HepG2 (cell line): Measurements from ENCODE around the gene TAS1R3. TPM values are rescaled to one million over a fixed set of nuclear protein-coding genes. Genes with fewer than 3 reads are reported as not detected.

Experiments used
- ELF4 ChIP-seq: sonication (generic); formaldehyde crosslinking; IDR thresholded peaks from 2 replicates; pipeline ENCODE4 v1.5.0; 2020; ENCODE audit warnings: missing genetic modification reagents, mild to moderate bottlenecking, moderate library complexity, borderline replicate concordance
- GTF3A ChIP-seq: sonication (generic); formaldehyde crosslinking; conservative IDR thresholded peaks from 2 replicates; pipeline ENCODE4 v1.4.0; 2020; ENCODE audit warnings: mild to moderate bottlenecking, missing genetic modification reagents
- KLF11 ChIP-seq: IDR thresholded peaks from 2 replicates; pipeline ENCODE4 v1.6.1; 2016; ENCODE audit warnings: missing compliant biosample characterization
- MED8 ChIP-seq: sonication (generic); formaldehyde crosslinking; IDR thresholded peaks from 2 replicates; pipeline ENCODE4 v1.8.1; 2023; ENCODE audit warnings: mild to moderate bottlenecking, missing genetic modification reagents; ENCODE audit not compliant: insufficient replicate concordance
- MXI1 ChIP-seq: IDR thresholded peaks from 3 replicates; pipeline ENCODE4 v1.6.1; 2012; ENCODE audit warnings: low read depth, low read length, inconsistent platforms, borderline replicate concordance
- TBX2 ChIP-seq: sonication (generic); formaldehyde crosslinking; IDR thresholded peaks from 2 replicates; pipeline ENCODE4 v1.5.0; 2020; ENCODE audit warnings: missing genetic modification reagents, mild to moderate bottlenecking, borderline replicate concordance
- TP53 ChIP-seq: sonication (generic); formaldehyde crosslinking; conservative IDR thresholded peaks from 2 replicates; pipeline ENCODE4 v1.4.0; 2020; ENCODE audit warnings: missing genetic modification reagents
- ZBTB38 ChIP-seq: sonication (generic); formaldehyde crosslinking; IDR thresholded peaks from 2 replicates; pipeline ENCODE4 v1.5.1; 2020; ENCODE audit warnings: mild to moderate bottlenecking, missing genetic modification reagents
- ZNF121 ChIP-seq: sonication (generic); formaldehyde crosslinking; IDR thresholded peaks from 2 replicates; pipeline ENCODE4 v1.5.0; 2020; ENCODE audit warnings: mild to moderate bottlenecking, missing genetic modification reagents
- ZNF230 ChIP-seq: sonication (generic); formaldehyde crosslinking; IDR thresholded peaks from 2 replicates; pipeline ENCODE4 v1.4.0; 2020; ENCODE audit warnings: mild to moderate bottlenecking, missing genetic modification reagents
- ZNF234 ChIP-seq: sonication (generic); formaldehyde crosslinking; conservative IDR thresholded peaks from 2 replicates; pipeline ENCODE4 v1.5.1; 2020; ENCODE audit warnings: mild to moderate bottlenecking, missing genetic modification reagents
- ZNF512B ChIP-seq: sonication (generic); formaldehyde crosslinking; IDR thresholded peaks from 2 replicates; pipeline ENCODE4 v1.5.1; 2020; ENCODE audit warnings: missing genetic modification reagents, mild to moderate bottlenecking, borderline replicate concordance
- ZNF558 ChIP-seq: sonication (generic); formaldehyde crosslinking; IDR thresholded peaks from 2 replicates; pipeline ENCODE4 v1.9.0; 2022; ENCODE audit warnings: mild to moderate bottlenecking, missing genetic modification reagents, borderline replicate concordance
- ZNF766 ChIP-seq: sonication (generic); formaldehyde crosslinking; IDR thresholded peaks from 2 replicates; pipeline ENCODE4 v1.5.0; 2020; ENCODE audit warnings: missing genetic modification reagents, borderline replicate concordance
- polyA plus RNA-seq, 8 experiments: library from polyadenylated mRNA; depleted of rRNA in 3 of 8; stranded (reverse) in 7 of 8; unstranded in 1 of 8; fragments of >200 nt; fragmentation: Illumina TruSeq in 4 of 8; extraction: Trizol in 4 of 8; gene quantifications; 2 replicates each; pipeline versions ENCODE4 v1.2.1 to v1.2.3, GENCODE V29; 2011 to 2016; ENCODE audit warnings: low read depth in 4 of 8, missing spikeins in 1 of 8, mixed read lengths in 1 of 8; ENCODE audit not compliant: insufficient read depth in 1 of 8
- total RNA-seq, 5 experiments: library from RNA; depleted of rRNA; stranded (reverse); fragments of >200 nt; fragmentation: Illumina TruSeq; extraction: Trizol; gene quantifications; 2 replicates each; pipeline ENCODE4 v1.2.3, GENCODE V29; 2016; ENCODE audit warnings: low read depth in 1 of 5
- TF ChIP-seq, protein P1 (sequence below): sonication (generic); formaldehyde crosslinking; IDR thresholded peaks from 2 replicates; pipeline ENCODE4 v1.5.1; 2020; ENCODE audit warnings: missing genetic modification reagents, mild to moderate bottlenecking, borderline replicate concordance
- TF ChIP-seq, protein P2 (sequence below): IDR thresholded peaks from 2 replicates; pipeline ENCODE4 v1.6.1; 2016; ENCODE audit warnings: missing compliant biosample characterization, missing genetic modification reagents, borderline replicate concordance
- TF ChIP-seq, protein P3 (sequence below): sonication (generic); formaldehyde crosslinking; IDR thresholded peaks from 2 replicates; pipeline ENCODE4 v1.8.1; 2023; ENCODE audit warnings: mild to moderate bottlenecking, moderate library complexity, missing genetic modification reagents
- TF ChIP-seq, protein P4 (sequence below): IDR thresholded peaks from 2 replicates; pipeline ENCODE4 v1.6.1; 2016
- TF ChIP-seq, protein P5 (sequence below): sonication (generic); formaldehyde crosslinking; conservative IDR thresholded peaks from 2 replicates; pipeline ENCODE4 v1.4.0; 2020; ENCODE audit warnings: missing genetic modification reagents

TAS1R3 gene
- total and polyA plus RNA-seq, 2 of the 13 experiments (the other 11 are each of a cell fraction or from before 2014, with no cell fraction given), result 0.13 to 0.15 TPM

DNA sequence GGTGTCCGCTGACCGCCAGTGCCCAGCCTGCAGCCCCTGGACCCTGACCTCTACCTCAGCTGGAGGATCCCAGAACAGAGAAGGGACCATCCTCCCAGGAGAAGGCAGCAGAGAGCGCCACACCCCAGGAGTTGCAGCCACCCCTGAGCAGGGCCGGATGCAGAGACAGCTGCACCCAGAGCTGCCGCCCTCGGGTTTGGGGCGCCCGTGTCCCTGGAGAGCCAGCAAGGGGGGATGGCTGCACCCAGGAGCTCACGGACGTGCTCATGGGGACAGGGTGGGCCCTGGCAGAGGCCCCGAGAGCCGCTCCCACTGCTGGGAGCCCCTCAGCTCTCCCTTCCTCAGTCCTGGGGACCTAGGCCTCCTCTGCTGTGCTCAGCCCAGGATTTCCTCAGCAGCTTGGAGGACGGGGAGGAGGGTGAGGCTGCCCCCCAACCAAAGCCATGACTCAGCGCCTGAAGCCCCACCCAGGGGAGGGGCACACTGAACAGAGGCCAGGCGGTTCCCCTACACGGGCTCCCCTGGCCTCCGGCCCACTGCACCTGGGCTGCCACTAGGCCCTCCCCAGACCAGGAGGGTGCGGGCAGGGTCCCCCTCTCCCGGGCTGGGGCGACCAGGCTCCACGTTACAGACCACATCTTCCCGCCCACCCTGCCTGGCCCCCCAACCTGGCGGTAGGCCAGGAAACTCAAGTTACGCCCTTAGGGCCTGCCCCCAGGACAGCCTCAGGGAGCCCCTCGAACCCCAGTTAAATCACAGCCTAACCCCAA lies 25.6 kb upstream of the TAS1R3 start (continued):
- no peak for TF ChIP-seq GTF3A (CRISPR knock-in tag)
- TF ChIP-seq, protein P1, sequence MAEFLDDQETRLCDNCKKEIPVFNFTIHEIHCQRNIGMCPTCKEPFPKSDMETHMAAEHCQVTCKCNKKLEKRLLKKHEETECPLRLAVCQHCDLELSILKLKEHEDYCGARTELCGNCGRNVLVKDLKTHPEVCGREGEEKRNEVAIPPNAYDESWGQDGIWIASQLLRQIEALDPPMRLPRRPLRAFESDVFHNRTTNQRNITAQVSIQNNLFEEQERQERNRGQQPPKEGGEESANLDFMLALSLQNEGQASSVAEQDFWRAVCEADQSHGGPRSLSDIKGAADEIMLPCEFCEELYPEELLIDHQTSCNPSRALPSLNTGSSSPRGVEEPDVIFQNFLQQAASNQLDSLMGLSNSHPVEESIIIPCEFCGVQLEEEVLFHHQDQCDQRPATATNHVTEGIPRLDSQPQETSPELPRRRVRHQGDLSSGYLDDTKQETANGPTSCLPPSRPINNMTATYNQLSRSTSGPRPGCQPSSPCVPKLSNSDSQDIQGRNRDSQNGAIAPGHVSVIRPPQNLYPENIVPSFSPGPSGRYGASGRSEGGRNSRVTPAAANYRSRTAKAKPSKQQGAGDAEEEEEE (CRISPR knock-in tag), result 0 out of 2 replicates have a peak, but pooled peaks have one; percentile 16
- TF ChIP-seq, protein P2, sequence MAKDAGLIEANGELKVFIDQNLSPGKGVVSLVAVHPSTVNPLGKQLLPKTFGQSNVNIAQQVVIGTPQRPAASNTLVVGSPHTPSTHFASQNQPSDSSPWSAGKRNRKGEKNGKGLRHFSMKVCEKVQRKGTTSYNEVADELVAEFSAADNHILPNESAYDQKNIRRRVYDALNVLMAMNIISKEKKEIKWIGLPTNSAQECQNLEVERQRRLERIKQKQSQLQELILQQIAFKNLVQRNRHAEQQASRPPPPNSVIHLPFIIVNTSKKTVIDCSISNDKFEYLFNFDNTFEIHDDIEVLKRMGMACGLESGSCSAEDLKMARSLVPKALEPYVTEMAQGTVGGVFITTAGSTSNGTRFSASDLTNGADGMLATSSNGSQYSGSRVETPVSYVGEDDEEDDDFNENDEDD (CRISPR knock-in tag), result no peak
- TF ChIP-seq ZBTB38 (CRISPR knock-in tag), result 0 out of 2 replicates have a peak, but pooled peaks have one; percentile 16
- TF ChIP-seq KLF11, result no peak
- 0 out of 2 replicates have a peak, but pooled peaks have one; percentile 6 for TF ChIP-seq ZNF766 (CRISPR knock-in tag)
- 0 out of 2 replicates have a peak, but pooled peaks have one; percentile 48 for TF ChIP-seq ZNF558 (CRISPR knock-in tag)
- TF ChIP-seq, protein P3, sequence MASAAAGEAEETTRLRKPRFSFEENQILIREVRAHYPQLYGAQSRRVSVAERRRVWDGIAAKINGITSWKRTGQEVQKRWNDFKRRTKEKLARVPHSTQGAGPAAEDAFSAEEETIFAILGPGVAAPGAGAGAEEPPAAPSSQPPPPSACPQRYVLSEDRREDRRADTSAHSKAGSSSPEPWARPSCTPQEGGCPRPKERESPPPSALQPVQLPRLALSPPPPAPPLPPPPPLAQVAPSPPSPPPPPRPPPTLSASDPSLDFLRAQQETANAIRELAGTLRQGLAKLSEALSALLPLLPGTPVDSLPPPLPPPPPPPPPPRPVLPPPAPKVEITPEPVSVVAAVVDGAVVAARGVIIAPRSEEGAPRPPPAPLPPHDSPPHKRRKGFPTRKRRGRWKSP (CRISPR knock-in tag), result no peak
- no peak for TF ChIP-seq ZNF234 (CRISPR knock-in tag)
- no peak for TF ChIP-seq ZNF512B (CRISPR knock-in tag)
- TF ChIP-seq ELF4, result no peak
- no peak for TF ChIP-seq MED8
- TF ChIP-seq, protein P4, sequence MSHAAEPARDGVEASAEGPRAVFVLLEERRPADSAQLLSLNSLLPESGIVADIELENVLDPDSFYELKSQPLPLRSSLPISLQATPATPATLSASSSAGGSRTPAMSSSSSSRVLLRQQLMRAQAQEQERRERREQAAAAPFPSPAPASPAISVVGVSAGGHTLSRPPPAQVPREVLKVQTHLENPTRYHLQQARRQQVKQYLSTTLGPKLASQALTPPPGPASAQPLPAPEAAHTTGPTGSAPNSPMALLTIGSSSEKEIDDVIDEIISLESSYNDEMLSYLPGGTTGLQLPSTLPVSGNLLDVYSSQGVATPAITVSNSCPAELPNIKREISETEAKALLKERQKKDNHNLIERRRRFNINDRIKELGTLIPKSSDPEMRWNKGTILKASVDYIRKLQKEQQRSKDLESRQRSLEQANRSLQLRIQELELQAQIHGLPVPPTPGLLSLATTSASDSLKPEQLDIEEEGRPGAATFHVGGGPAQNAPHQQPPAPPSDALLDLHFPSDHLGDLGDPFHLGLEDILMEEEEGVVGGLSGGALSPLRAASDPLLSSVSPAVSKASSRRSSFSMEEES (CRISPR knock-in tag), result no peak
- TF ChIP-seq, protein P5, sequence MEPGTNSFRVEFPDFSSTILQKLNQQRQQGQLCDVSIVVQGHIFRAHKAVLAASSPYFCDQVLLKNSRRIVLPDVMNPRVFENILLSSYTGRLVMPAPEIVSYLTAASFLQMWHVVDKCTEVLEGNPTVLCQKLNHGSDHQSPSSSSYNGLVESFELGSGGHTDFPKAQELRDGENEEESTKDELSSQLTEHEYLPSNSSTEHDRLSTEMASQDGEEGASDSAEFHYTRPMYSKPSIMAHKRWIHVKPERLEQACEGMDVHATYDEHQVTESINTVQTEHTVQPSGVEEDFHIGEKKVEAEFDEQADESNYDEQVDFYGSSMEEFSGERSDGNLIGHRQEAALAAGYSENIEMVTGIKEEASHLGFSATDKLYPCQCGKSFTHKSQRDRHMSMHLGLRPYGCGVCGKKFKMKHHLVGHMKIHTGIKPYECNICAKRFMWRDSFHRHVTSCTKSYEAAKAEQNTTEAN (CRISPR knock-in tag), result peak; percentile 50; the same call in 1 of the 2 replicates
- TF ChIP-seq MXI1, result no peak
- no peak for TF ChIP-seq ZNF230
- TF ChIP-seq ZNF121 (CRISPR knock-in tag), result no peak
- peak; percentile 48; the same call in 1 of the 2 replicates for TF ChIP-seq TBX2
- TF ChIP-seq TP53 (CRISPR knock-in tag), result no peak
